NCI-H1417 (cell line): Measurements from ENCODE around the gene AKAP13.

Experiments
- DNase-seq, 3 experiments: peaks; one replicate each; lab custom pipeline; 2025; lab: John Stamatoyannopoulos, UW

AKAP13 gene

DNA sequence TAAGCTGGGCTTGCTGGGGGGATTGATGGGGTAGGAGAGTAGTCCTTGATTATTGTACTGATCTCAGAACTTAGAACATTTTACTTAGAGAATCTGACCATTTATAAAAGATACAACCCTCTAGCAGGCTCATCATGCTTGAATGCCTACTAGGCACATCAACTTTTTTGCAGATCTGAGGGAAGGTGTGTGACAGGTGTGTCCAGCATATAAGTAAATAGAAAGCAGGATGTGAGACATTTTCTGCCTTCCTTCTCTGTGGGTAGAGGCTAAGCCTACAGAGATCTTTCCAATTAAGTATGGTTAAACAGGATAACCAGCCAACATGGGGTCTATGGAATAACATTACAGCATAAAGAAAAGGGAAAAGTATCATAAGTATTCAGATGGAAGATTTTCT is 159.1 kb downstream of the AKAP13 start:
- DNase-seq = peak in 1 of 3 experiments; percentile 18

DNA sequence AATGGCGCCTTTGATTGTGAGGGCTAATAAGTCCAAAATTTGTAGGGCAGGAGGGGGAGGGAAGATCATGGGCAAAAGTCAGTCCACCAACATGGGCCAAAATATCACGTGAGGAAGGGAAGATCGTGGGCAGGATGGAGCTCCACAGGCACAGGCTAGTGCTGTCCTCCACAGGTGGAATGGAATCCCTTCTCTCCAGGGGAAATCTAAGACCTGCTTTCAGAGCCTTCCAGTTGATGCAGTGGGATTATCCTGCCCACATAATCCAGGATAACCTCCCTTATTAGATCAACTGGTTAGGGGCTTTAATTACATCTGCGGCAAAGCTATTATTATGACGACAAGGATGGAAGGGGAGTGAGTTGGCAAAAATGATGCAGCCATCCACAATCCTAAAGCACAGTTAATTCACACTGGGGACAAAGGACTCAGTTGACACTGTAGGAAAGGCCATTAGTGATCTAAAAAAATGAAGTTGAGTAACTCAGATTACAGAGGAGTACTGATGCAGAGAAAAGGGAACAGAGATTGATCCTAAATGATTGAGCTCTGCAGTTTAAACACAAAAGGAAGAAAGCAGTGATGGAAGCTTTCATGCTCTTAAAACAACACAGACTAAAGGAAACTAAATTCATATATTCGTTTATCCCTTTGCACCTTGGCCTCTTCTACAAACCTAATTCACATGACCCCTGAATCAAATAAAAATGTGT is 159.8 kb downstream of the AKAP13 start:
- no peak for DNase-seq

DNA sequence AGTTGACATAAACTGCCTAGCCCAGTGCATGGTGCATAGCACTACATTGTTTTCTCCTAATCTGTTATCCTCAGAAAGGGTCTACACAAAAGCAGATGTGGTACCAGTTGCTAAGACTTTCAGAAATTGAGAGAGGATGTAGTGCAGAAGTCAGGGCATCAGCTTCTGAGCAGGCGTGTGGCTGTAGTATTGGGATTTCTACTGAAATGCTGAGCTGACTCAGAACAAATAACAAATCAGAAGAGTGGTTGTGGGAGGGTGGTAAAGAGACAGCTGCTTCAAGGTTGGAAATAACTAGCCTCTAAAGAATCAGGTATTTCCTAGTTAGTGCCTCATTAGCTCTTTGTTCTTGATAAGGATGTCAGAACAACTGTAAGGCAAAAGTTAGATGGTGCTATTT is 161.3 kb downstream of the AKAP13 start:
- DNase-seq = peak in 2 of 3 experiments; percentile 51 to 63

DNA sequence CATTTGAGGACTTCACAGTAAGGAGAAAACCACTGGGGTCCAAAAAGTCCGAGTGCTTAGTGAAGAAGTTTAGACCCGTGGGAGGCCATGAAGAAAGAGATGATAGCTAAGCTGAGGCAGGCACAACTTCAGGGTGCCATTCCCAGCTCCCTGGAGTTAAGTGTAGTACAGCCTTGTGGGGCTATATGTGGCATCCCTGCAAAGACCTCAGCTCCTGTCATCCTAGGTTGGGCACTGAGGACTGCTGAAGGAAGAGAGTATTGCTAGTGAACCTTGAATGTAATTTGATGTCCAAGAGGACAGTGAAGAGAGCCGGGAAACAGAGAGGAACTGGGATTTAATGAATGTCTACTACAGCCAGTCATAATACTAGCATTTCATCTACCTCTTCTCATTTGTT is 162.1 kb downstream of the AKAP13 start:
- DNase-seq = no peak

DNA sequence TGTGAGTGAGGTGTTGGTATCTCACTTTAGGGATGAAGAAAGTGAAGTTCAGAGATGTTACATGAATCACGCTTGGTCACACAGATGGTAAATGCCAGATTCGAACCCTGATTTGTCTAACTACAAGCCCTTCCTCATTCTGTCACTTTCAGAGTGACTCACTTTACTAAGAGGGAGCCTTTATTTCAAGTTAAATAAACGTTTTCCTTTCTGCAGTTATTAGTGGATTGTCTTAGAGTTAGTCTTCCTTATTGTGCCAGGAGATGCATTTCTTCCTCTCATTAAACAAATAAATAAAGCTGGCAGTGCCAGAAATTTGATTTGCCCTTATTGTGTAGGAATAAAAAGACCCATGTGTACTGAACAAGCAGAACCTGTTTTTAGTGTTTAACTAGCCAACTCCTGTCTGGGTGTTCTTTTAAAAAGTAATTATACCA is 162.5 kb downstream of the AKAP13 start:
- peak in 2 of 3 experiments; percentile 72 to 93 for DNase-seq

DNA sequence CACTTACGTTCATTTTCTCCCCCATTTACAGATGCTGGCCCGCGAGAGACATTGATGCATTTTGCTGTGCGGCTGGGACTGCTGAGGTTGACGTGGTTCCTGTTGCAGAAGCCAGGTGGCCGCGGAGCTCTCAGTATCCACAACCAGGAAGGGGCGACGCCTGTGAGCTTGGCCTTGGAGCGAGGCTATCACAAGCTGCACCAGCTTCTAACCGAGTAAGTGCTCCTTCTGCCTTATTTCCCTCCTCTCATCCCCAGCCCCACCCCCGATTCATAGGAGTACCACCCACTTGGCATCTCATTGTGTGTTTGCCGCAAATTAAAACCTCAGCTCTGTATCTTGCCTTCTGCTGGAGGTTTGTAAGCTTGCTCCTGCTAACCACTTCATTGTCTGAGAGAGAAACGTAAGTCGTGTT is 163.3 kb downstream of the AKAP13 start:
- peak; percentile 77 to 95 (median 88) for DNase-seq

DNA sequence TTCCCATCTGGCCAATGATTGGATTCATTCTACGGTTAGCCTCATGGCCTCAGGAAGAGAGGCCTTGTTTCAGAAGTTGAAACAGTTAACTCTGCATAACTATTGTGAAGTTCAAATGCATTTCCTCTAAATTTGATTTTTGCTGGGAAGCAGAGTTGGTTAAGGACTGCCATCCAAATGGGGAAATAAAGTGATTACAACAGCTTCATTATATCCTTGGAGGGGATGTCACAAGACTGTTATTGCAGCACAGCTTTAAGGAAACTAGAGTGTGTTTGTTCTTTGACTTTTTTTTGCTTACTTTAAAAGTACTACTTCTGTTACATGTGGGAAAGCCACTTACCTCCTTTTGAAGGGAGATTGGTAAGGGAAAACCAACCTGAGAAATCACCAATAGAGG is 164.8 kb downstream of the AKAP13 start:
- DNase-seq = no peak

DNA sequence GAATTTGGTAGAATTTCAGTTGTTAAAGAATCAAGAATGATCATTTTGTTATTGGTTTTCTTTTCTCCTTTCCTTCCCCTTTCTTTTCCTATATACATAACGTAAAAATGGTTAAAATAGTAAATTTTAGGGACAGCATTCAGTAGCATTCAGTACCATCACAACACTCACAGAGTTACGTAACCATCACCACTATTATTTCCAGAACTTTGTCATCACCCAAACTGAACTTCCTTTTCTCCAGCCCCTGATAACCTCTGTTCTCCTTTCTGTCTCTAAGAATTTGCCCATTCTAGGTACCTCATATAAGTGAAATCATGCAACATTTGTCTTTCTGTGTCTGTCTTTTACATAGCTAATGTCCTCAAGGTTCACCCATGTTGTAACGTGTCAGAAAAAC is 165.3 kb downstream of the AKAP13 start:
- DNase-seq = no peak

DNA sequence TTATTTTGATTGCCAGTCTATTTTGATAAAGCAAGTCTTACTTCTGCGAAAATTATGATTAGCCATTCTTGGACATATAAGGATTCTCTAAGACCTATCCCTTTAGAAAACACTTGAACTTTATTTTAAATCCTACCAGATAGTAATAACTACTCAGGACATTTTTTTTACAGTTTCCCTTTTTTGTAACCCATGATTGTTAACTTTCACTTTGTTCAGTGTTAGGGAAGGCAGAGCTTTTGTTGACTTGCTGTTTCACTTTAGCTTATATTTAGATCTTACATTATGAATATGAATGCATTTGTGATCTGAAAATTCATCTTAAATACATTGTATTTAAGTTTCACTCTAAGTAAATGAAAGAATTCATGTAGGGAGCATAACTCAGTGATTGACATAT is 167.0 kb downstream of the AKAP13 start:
- no peak for DNase-seq

DNA sequence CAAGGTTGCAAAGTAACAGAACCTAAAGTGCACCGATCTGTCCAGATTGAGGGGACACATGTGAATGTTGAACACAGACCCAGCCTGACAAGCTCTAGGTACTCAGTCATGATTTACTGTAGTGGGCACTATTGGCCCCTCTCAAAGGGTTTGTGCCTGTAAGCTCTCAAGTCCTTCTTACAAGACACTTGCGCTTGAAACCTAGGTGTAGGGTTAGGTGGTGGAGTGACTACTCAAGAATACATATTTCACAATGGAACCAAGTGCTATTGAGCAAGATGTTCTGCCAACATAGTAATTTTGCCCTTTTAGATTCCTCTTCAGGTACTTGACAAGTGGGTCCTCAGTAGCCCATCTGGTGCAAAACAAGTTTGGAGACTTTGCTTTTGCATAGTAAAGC is 169.9 kb downstream of the AKAP13 start:
- DNase-seq = no peak

DNA sequence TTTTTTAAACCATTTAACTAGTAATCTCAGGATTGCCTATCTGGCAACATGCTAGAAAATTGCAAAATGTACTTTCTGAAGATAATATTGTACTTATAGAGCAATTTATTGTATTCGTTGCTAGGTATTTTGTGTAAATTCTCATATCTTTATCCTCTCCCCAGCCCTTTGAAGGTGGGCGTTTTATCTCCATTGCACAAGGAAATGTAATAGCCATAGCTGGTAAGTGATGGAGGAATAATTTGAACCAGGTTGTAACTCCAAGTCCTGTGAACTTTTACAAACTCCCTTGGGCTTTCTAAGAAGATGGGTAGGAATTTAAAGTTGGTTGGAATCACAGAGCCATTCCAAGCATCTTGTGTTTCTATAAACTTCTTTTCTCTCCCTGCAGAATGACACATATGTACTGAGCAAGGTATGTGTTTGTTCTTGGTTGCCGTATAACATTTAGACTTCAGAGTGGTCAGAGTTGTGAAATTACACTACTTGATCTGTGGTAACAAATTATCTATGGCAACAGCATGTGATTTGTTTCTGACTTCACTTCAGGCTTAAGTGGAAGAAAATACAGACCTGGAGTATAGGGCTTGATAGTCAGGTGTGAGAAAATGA is 170.9 kb downstream of the AKAP13 start:
- DNase-seq = peak in 1 of 3 experiments; percentile 13

DNA sequence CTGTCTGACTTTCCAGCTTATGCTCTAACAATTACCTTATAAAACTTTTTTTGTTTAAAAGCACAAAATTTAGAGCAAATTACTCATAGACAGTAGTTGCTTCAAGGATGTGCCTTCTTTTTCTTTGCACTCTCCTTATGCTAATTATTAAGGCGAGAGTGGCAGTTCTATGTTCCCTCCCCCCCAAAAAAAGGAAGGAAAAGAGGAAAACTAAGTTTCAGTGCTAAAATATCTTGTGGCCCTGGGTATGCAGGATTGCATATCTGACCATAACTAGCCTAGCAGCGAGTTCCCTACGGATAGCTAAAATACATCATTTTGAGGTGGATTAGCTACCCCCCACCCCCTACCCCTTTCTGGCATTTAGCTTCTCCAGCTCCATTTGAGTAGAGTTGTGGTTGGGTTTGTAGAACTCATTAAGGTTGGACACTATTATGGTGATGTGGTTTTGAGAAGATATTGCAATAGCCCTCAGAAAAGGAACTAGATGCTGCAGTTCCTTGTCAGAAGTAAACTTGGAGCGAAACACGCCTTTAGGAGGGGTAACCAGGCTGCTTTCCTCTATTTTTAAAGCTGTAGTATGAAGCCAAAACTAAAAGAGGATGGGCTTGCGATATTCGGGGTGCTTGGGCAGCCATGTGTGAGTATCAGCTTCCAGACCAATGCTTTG is 174.6 kb downstream of the AKAP13 start:
- DNase-seq = no peak

DNA sequence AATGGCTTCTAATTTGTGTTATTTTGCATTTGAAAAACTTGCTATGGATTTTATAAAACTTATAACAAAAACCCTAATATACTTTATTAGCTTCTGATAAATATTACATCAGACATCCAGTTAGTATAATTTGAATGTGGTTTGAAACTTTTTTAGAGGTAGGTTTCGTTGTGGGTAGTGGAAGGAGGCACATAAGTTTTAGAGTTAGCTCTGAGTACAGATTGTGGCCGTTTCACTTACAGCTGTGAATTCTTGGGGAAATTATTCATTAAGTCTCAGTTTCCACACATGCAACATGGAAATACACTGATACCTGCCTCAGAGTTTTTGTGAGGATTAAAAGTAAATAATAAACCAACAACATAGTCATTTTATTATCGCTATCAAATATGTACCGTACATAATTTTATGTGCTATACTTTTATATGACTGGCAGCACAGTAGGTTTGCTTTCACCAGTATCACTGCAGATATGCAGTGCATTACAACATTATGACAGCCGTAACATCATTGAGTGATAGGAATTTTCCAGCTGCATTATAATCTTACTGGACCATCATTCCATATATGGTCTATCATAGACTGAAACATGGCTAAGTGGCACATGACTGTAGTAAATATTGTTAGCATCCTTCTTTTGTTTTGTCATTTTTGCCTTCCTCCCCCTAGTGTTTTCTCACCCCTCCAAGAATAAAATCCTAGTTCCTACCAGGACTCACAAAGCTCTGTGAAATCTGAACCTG is 175.6 kb downstream of the AKAP13 start:
- DNase-seq = no peak

DNA sequence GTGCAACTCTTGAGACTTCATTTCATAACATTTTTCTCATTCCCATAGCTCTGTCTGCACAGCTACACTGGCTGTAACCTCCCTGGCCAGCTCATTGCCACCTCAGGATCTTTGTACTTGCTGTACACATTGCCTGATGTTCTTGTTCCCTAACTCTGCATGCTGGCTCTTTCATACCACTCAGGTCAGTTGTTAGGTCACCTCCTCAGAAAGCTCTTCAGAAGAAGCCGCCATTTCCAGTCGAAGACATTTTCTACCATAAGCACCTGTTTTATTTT is 176.2 kb downstream of the AKAP13 start:
- no peak for DNase-seq

DNA sequence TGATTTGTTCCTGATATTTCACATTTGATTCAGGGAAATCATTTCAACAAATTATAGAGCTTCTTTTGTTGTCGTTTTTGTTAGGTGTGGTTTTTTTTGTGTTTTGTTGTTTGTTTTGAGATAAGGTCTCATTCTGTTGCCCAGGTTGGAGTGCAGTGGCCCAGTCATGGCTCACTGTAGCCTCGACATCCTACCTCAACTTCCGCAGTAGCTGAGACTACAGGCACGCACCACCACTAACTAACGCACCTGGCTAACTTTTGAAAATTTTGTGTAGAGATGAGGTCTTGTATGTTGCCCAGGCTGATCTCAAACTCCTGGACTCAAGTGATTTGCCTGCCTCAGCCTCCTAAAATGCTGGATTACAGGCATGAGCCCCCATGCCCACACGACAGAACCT is 177.0 kb downstream of the AKAP13 start:
- no peak for DNase-seq

DNA sequence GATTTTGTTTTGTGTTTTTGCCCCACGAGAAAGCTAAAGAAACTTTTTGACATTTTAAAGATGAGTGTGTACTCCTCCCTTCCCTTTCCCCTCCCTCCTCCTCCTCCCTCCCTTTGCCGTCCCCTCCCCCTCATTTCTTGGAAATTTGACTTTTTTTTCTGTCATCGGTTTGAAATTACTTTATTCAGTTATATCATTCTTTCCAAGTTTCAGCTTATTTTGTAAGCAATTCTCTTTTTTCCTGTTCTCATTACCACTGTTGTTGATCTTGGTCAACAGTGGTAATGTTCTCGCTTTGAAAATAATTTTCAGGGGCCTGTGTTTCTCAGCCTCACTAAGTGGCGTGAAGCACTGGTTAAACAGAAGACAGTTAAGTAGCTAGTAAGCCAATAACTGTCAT is 178.4 kb downstream of the AKAP13 start:
- no peak for DNase-seq

DNA sequence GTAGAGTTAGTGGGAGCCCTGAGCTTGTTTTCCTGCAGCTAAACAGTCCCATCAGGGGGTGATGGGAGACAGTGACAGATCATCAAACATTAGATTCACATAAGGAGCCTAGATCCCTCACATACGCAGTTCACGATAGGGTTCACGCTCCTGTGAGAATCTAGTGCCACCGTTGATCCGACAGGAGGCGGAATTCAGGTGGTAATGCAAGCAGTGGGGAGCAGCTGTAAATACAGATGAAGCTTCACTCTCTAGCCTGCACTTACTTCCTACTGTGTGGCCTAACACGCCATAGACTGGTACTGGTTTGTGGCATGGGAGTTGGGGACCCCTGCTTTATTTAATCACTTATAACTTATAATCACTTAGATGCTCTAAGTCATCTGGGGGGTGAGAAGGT is 179.1 kb downstream of the AKAP13 start:
- no peak for DNase-seq

DNA sequence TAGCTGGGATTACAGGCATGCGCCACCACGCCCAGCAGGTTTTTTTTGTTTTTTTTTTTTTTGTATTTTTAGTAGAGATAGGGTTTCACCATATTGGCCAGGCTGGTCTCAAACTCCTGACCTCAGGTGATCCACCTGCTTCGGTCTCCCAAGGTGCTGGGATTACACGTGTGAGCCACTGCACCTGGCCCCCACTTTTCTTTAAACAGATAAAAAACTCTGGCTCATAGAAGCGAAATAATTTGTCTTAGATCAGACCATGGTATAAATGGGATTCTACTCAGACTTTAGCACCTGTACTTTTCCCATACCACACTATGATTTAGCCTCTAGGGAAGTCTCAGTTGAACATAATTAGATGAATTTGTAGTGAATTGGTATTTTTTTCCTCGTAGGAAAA is 182.4 kb downstream of the AKAP13 start:
- no peak for DNase-seq

DNA sequence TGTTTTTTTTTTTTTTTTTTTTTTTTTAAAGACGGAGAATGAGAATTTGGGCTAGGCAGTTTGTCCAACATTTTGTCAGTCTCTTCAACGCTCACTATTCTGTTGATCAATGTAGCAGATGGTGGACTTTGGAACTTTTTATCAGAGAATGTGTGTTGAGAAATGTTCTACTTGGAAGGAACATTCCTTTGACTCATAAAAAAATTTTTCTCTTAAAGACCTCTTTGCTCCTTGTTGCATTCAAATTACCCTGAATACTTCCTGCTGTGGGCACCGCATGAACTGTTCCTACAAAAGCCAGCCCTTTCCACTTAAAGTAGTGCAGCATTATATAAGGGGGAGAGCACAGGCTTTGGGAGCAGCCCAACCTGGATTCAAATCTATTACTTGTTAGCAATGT is 182.9 kb downstream of the AKAP13 start:
- DNase-seq = peak in 1 of 3 experiments; percentile 35

DNA sequence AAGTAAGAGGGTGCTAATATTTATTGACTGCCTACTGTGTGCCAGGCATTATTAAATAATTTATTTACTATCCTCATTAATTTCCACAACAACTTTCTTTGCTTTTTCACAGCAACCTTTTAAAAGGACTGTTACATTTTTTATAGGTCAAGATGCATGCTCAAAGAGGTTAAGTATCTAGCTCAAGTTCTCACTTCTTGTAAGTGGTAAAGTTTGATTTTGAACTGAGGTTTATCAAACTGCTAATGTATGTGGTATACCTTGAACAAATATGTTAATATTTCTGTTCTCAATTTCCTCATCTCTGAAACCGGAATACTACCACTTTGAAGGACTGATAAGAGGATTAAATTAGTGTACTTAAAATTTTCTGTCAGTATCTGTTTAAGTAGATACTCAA is 183.3 kb downstream of the AKAP13 start:
- no peak for DNase-seq

DNA sequence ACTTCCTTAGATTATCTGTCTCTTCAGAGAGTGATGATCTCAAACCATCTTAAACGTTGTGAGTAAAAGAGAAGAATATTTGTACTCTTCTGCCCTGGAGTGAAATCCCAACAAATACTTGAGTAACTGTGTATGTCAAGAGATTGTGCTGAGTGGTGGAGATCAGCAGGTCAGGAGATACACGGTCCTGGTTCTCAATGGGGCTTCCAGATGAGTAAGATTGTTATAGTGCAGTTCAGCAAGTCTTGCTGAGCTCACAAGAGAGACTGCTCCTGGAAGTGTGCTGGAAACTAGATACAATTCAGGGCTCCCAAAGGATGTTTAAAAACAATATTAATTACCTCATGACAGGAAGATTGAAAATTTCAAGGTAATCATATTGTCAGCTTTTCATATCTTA is 184.3 kb downstream of the AKAP13 start:
- no peak for DNase-seq

DNA sequence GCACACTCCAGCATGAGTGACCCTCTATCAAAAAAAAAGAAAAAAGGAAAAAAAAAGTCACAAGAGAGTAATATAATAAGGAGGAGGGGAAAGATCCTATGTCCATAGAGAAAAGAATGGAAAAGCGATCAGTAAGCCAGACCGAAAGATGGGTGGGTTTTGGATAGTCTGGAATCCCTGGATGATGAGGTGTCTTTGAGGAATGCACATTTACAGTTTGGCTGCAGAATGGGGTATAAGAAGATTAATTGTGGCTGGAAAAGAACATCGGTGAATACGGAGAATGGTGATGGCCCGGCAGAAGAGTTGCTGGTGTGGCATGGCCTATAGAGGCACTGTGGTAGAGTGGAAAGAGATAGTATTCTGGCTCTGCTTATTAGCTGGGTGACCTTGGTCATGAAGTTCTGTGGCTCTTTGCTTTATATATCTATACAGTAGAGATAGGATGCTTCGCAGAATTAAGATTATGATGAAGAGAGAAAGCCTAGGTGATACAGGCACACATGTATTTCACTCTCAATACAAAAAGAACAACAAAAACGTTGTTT is 187.9 kb downstream of the AKAP13 start:
- no peak for DNase-seq

DNA sequence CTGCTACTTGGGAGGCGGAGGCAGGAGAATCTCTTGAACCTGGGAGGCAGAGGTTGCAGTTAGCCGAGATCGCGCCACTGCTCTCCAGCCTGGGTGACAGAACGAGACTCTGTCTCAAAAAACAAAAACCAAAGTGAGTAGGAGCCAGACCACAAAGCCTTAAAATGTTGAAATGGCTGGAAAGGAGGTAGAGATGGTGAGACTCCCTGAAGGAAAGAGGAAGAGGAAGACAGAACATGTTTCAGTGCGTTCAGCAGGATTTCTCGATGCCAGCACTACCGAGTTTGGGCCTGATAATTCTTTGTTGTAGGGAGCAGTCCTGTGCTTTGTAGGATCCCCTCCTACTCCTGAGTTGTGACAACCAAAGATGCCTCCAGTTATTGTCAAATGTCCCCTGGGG is 189.9 kb downstream of the AKAP13 start:
- DNase-seq = no peak
